GM23338 (cell line): ENCODE measurements around the gene PRAMEF17.
"Not testable (repeated sequence)": the region's sequence is repeated elsewhere in the genome, so short reads cannot be mapped to it uniquely, and the experiment has no call there.

Source experiments
- CREB1 ChIP-seq: fragments of 250-450 bp; sonication (Bioruptor Pico); IDR thresholded peaks from 2 replicates; pipeline ENCODE4 v1.5.0; 2020; ENCODE audit warnings: low read depth, mild to moderate bottlenecking, moderate library complexity
- CTCF ChIP-seq, 2 experiments: fragments of 200-600 bp in 1 of 2; sonication (generic) in 1 of 2; conservative IDR thresholded peaks; 2 replicates each; pipeline versions ENCODE4 v1.5.1 to v1.6.1; 2016 to 2017; ENCODE audit warnings: antibody characterized with exemption in 2 of 2, low read depth in 2 of 2, mild to moderate bottlenecking in 2 of 2, moderate library complexity in 1 of 2
- ETS1 ChIP-seq: IDR thresholded peaks from 2 replicates; pipeline ENCODE4 v1.6.1; 2016; ENCODE audit warnings: antibody characterized with exemption
- EZH2 ChIP-seq: fragments of 200-600 bp; sonication (generic); IDR thresholded peaks from one replicate; pipeline ENCODE4 v1.8.0; 2017; ENCODE audit warnings: antibody characterized with exemption, mild to moderate bottlenecking, low read depth; ENCODE audit not compliant: unreplicated experiment
- EZH2phosphoT487 ChIP-seq: fragments of 200-600 bp; sonication (generic); IDR thresholded peaks from one replicate; pipeline ENCODE4 v1.8.1; 2018; ENCODE audit warnings: antibody characterized with exemption; ENCODE audit not compliant: unreplicated experiment
- JUNB ChIP-seq: IDR thresholded peaks from one replicate; pipeline ENCODE4 v1.6.1; 2016; ENCODE audit warnings: antibody characterized with exemption; ENCODE audit not compliant: unreplicated experiment
- POLR2AphosphoS5 ChIP-seq: IDR thresholded peaks from 2 replicates; pipeline ENCODE4 v1.6.1; 2016; ENCODE audit warnings: antibody characterized with exemption, low read depth
- ZNF114 ChIP-seq: fragments of 250-450 bp; sonication (Bioruptor Pico); IDR thresholded peaks from 2 replicates; pipeline ENCODE4 v1.5.0; 2020; ENCODE audit warnings: mild to moderate bottlenecking, moderate library complexity
- ZNF331 ChIP-seq: fragments of 250-450 bp; sonication (Bioruptor Pico); IDR thresholded peaks from 2 replicates; pipeline ENCODE4 v1.5.0; 2020; ENCODE audit warnings: low read depth, mild to moderate bottlenecking, moderate library complexity
- TF ChIP-seq, protein P1 (sequence below): fragments of 250-450 bp; sonication (Bioruptor Pico); IDR thresholded peaks from 2 replicates; pipeline ENCODE4 v1.5.0; 2020; ENCODE audit warnings: mild to moderate bottlenecking, moderate library complexity
- TF ChIP-seq, protein P2 (sequence below): IDR thresholded peaks from one replicate; pipeline ENCODE4 v1.6.1; 2018; ENCODE audit warnings: antibody characterized with exemption; ENCODE audit not compliant: unreplicated experiment

- not testable (repeated sequence) for TF ChIP-seq CTCF (conservative IDR thresholded peaks at IDR 0.05; ENCODE audit: low read depth in 2 of 2); ZNF114 (CRISPR knock-in tag); EZH2; JUNB; CREB1 (CRISPR knock-in tag); EZH2phosphoT487; POLR2AphosphoS5; ZNF331 (CRISPR knock-in tag); ETS1
- TF ChIP-seq, protein P1, sequence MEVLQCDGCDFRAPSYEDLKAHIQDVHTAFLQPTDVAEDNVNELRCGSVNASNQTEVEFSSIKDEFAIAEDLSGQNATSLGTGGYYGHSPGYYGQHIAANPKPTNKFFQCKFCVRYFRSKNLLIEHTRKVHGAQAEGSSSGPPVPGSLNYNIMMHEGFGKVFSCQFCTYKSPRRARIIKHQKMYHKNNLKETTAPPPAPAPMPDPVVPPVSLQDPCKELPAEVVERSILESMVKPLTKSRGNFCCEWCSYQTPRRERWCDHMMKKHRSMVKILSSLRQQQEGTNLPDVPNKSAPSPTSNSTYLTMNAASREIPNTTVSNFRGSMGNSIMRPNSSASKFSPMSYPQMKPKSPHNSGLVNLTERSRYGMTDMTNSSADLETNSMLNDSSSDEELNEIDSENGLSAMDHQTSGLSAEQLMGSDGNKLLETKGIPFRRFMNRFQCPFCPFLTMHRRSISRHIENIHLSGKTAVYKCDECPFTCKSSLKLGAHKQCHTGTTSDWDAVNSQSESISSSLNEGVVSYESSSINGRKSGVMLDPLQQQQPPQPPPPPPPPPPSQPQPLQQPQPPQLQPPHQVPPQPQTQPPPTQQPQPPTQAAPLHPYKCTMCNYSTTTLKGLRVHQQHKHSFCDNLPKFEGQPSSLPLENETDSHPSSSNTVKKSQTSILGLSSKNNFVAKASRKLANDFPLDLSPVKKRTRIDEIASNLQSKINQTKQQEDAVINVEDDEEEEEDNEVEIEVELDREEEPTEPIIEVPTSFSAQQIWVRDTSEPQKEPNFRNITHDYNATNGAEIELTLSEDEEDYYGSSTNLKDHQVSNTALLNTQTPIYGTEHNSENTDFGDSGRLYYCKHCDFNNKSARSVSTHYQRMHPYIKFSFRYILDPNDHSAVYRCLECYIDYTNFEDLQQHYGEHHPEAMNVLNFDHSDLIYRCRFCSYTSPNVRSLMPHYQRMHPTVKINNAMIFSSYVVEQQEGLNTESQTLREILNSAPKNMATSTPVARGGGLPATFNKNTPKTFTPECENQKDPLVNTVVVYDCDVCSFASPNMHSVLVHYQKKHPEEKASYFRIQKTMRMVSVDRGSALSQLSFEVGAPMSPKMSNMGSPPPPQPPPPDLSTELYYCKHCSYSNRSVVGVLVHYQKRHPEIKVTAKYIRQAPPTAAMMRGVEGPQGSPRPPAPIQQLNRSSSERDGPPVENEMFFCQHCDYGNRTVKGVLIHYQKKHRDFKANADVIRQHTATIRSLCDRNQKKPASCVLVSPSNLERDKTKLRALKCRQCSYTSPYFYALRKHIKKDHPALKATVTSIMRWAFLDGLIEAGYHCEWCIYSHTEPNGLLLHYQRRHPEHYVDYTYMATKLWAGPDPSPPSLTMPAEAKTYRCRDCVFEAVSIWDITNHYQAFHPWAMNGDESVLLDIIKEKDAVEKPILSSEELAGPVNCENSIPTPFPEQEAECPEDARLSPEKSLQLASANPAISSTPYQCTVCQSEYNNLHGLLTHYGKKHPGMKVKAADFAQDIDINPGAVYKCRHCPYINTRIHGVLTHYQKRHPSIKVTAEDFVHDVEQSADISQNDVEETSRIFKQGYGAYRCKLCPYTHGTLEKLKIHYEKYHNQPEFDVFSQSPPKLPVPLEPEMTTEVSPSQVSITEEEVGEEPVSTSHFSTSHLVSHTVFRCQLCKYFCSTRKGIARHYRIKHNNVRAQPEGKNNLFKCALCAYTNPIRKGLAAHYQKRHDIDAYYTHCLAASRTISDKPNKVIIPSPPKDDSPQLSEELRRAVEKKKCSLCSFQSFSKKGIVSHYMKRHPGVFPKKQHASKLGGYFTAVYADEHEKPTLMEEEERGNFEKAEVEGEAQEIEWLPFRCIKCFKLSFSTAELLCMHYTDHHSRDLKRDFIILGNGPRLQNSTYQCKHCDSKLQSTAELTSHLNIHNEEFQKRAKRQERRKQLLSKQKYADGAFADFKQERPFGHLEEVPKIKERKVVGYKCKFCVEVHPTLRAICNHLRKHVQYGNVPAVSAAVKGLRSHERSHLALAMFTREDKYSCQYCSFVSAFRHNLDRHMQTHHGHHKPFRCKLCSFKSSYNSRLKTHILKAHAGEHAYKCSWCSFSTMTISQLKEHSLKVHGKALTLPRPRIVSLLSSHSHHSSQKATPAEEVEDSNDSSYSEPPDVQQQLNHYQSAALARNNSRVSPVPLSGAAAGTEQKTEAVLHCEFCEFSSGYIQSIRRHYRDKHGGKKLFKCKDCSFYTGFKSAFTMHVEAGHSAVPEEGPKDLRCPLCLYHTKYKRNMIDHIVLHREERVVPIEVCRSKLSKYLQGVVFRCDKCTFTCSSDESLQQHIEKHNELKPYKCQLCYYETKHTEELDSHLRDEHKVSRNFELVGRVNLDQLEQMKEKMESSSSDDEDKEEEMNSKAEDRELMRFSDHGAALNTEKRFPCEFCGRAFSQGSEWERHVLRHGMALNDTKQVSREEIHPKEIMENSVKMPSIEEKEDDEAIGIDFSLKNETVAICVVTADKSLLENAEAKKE: not testable (repeated sequence)
- TF ChIP-seq, protein P2, sequence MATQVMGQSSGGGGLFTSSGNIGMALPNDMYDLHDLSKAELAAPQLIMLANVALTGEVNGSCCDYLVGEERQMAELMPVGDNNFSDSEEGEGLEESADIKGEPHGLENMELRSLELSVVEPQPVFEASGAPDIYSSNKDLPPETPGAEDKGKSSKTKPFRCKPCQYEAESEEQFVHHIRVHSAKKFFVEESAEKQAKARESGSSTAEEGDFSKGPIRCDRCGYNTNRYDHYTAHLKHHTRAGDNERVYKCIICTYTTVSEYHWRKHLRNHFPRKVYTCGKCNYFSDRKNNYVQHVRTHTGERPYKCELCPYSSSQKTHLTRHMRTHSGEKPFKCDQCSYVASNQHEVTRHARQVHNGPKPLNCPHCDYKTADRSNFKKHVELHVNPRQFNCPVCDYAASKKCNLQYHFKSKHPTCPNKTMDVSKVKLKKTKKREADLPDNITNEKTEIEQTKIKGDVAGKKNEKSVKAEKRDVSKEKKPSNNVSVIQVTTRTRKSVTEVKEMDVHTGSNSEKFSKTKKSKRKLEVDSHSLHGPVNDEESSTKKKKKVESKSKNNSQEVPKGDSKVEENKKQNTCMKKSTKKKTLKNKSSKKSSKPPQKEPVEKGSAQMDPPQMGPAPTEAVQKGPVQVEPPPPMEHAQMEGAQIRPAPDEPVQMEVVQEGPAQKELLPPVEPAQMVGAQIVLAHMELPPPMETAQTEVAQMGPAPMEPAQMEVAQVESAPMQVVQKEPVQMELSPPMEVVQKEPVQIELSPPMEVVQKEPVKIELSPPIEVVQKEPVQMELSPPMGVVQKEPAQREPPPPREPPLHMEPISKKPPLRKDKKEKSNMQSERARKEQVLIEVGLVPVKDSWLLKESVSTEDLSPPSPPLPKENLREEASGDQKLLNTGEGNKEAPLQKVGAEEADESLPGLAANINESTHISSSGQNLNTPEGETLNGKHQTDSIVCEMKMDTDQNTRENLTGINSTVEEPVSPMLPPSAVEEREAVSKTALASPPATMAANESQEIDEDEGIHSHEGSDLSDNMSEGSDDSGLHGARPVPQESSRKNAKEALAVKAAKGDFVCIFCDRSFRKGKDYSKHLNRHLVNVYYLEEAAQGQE: not testable (repeated sequence)
Measured at GRCh38 chr1:13378983-13379382, 10.4 kb upstream of the PRAMEF17 start.
